T-helper 2 cell (primary cell): ENCODE results near the gene PIGQ.

Experiments used
- DNase-seq, 5 experiments: peaks; one replicate each; pipeline versions ENCODE4 v3.0.0 to v3.0.0-alpha.2; 2012 to 2022
- total RNA-seq, 2 donors: gene quantifications; one replicate each; lab custom pipeline; 2026; lab: John Stamatoyannopoulos, UW

PIGQ gene
- 15.5 to 16.8 reads per million in 2 donors for total RNA-seq

- peak; percentile 41 to 78 (median 52) for DNase-seq
Measured at GRCh38 chr16:569445-570254, at the start of gene PIGQ. PIGQ (plus strand) TSS chr16:569968; CDS start chr16:574075, 4,107 bp downstream.

- DNase-seq = no peak
Measured at GRCh38 chr16:520847-521246, 48.9 kb upstream of the PIGQ start.

DNA sequence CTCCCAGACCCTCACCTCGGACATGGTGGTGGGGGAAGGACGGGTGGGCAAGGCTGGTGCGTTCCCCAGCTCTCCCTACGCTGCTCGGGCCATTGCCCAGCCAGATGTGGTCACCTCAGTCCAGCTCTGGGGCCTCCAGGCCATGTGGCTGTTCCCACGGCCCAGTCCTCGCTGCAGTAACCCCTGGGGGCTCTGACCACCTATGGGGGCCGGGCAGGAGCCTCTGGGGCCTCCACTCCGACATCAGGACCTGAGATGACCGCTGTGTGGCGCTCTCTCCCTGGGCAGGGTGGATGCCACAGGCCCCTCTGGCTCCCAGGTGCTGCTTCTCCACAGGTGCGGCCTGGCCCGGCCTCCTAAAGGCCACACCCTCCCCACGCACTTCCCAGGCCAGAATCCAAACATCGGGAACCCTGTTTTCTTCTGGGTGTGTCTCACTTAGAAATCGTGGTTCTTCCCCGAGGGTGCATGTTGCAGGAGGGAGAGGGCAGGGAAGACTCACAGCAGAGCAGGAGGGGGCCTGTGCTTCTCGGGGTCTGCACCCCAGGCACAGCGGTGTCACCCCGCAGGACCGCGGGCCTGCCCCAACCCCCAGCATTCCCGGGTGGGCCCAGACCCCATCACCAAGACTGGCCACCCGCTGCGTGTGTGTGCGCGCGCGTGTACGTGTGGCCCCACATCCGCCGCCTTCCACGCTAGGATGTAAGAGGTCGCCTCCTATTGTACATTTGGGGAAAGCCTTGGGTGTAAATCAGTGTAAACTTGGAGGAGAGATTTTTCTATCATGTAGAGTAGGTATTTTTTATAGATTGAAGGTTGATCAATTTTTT is 48.2 kb upstream of the PIGQ start:
- DNase-seq = no peak

- DNase-seq = no peak
Measured at GRCh38 chr16:522320-523096, 47.3 kb upstream of the PIGQ start.

GRCh38 chr16:523097-523741 is 46.5 kb upstream of the PIGQ start:
- no peak for DNase-seq

GRCh38 chr16:524274-525040 is 45.3 kb upstream of the PIGQ start:
- DNase-seq = no peak

GRCh38 chr16:525123-525519 is 44.6 kb upstream of the PIGQ start:
- DNase-seq = no peak

DNA sequence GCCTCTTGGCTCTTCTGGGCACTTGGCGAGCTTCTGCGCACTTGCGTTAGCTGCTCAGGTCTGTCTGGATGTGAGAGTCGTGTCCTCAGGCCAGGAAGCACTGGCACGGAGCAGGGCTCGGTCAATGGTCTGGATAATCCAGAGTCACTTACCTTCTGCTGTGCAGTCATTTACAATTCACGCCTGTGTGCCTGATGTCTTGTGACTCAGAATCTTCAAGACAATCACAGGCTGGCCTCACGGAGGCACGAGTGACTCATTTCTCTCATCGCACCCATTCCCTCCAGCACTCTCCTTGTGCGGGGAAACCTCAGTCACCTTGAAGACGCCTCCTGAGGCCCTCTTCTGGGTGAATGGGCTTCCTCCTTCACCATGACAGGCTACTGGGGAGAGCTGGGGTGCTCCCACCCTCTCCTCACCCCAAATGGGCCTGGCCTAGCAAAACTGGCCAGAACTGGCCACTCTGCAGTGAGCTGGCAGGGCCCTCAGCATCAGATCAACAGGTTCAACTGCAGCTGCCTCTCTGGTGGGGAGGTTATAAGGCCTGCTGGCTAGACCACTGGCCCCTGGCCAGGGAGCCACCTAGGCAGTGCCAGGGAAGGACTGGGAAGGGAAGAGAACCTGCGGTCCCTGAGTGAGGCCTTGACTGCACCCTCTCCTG is 44.1 kb upstream of the PIGQ start:
- DNase-seq = peak in 2 of 5 experiments; percentile 63 to 94

DNA sequence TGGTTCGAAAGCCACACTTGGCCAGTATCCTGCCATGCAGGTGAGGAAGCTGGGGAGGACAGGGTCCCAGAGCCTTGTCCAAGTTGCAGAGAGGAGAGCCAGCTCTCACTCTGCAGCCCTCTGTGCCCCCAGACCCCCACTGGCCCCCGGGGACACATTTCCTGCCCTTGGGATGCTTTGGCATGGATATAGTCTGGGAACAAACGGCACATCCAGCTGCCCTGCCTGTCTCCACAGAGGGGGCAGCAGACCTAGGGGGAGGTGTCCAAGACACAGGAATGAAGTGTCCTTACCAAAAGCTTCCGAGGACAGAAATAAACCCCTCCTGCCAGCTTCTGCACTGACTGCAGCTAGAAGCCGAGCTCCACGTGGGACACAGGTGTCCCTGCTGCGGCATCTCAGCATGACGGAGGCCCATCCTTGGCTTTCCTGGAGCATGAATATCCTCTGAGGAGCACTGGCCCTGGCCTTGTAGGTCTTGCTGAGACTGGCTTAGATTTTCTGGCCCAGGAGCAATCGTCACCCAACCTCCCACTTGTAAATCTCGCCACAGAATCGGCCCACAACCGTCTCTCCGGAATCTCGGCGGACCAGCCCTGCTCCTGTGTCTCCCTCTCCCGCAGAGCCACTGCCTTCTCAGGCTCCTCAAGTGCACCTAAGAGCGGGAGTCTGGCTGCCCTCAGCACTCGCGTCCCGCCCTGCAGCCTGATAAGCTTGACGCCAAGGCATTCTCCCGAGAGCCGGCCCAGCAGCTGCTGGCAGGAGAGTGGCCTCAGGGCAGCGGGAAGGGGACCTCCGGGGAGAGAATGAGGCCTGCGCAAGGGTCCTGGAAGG is 43.4 kb upstream of the PIGQ start:
- peak in 1 of 5 experiments; percentile 16 for DNase-seq

GRCh38 chr16:527015-527903 is 42.5 kb upstream of the PIGQ start, which contains the start of gene CAPN15:
CAPN15 (plus strand) TSS chr16:527712; CDS start chr16:546839, 19,127 bp downstream.
- peak; percentile 73 to 92 (median 80) for DNase-seq

- peak in 1 of 5 experiments; percentile 39 for DNase-seq
Measured at GRCh38 chr16:528111-529011, 41.4 kb upstream of the PIGQ start.

DNA sequence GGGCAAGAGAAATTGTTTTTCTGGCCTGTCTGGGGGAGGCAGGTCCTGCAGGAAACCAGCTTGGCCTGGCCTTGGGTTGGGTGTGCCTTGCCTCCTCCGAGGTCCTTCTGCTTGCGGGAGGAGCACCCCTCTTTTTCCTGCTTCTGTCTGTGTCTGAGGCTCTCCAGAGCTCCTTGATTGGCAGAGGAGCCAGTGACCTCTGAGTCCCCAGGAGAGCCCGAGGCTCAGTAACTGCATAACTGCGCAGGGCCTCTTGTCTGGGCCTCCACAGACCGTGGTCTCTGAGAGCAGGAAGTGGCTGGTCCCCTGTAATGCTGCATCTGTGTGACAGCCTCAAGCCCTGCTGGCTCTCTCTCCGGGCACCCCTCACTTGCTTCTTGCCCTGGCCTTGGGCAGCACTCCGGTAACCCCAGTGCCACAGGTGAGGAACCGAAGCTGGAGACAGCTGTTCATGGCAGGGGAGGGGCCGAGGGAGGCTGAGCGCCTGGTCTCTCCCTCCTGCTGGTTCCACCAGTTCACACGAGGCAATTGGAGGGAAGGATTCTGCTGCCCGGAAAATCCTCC is 40.7 kb upstream of the PIGQ start:
- peak in 2 of 5 experiments; percentile 16 to 77 for DNase-seq

- DNase-seq = no peak
Measured at GRCh38 chr16:530111-530817, 39.5 kb upstream of the PIGQ start.

GRCh38 chr16:531494-532125 is 38.2 kb upstream of the PIGQ start:
- DNase-seq = no peak

- no peak for DNase-seq
Measured at GRCh38 chr16:533391-534123, 36.2 kb upstream of the PIGQ start.
